GM23338 (cell line): ENCODE results near the gene MASP2. TPM values are rescaled to one million over a fixed set of nuclear protein-coding genes. Genes with fewer than 3 reads are reported as not detected.

Experiments
- ATAC-seq: fragments of 200-7000 bp; cut with Tn5 transposase; 3 replicates; pipeline ENCODE4 v1.9.1; 2020
- DNase-seq: peaks from one replicate; pipeline ENCODE4 v3.0.0-alpha.2; 2015; ENCODE audit warnings: low spot score
- H2AFZ ChIP-seq: fragments of 200-600 bp; sonication (generic); 2 replicates; pipeline ENCODE4 v1.8.0; 2016; ENCODE audit warnings: antibody characterized with exemption, mild to moderate bottlenecking, moderate library complexity
- H3F3A ChIP-seq: fragments of 200-600 bp; sonication (generic); replicated peaks from 2 replicates; pipeline ENCODE4 v1.8.0; 2017; ENCODE audit warnings: antibody characterized with exemption, mixed run types, low read depth
- H3K27ac ChIP-seq: fragments of 200-600 bp; sonication (generic); 2 replicates; pipeline ENCODE4 v1.6.1; 2016; ENCODE audit warnings: low read depth
- H3K27me3 ChIP-seq: fragments of 200-600 bp; sonication (generic); 2 replicates; pipeline ENCODE4 v1.8.0; 2016; ENCODE audit warnings: mild to moderate bottlenecking, mixed run types, moderate library complexity; ENCODE audit not compliant: insufficient read depth
- H3K36me3 ChIP-seq: fragments of 200-600 bp; sonication (generic); 2 replicates; pipeline ENCODE4 v1.8.0; 2016; ENCODE audit warnings: mild to moderate bottlenecking; ENCODE audit not compliant: insufficient read depth
- H3K4me1 ChIP-seq: fragments of 200-600 bp; sonication (generic); 2 replicates; pipeline ENCODE4 v1.8.0; 2016; ENCODE audit warnings: mild to moderate bottlenecking, moderate library complexity; ENCODE audit not compliant: insufficient read depth
- H3K4me2 ChIP-seq: fragments of 200-600 bp; sonication (generic); 2 replicates; pipeline ENCODE4 v1.7.1; 2017; ENCODE audit warnings: mixed run types
- H3K4me3 ChIP-seq: fragments of 200-600 bp; sonication (generic); 2 replicates; pipeline ENCODE4 v1.6.1; 2016; ENCODE audit warnings: mixed run types
- H3K79me2 ChIP-seq: fragments of 200-600 bp; sonication (generic); replicated peaks from 2 replicates; pipeline ENCODE4 v1.8.0; 2017; ENCODE audit warnings: mild to moderate bottlenecking; ENCODE audit not compliant: insufficient read depth
- H3K9me2 ChIP-seq: fragments of 200-600 bp; sonication (generic); 2 replicates; pipeline ENCODE4 v1.8.0; 2017; ENCODE audit not compliant: insufficient read depth
- H4K20me1 ChIP-seq: fragments of 200-600 bp; sonication (generic); replicated peaks from 2 replicates; pipeline ENCODE4 v1.8.0; 2017; ENCODE audit warnings: mild to moderate bottlenecking; ENCODE audit not compliant: insufficient read depth
- H3K27ac Mint-ChIP-seq: 2 replicates; pipeline ENCODE4 v1.8.0; 2020; ENCODE audit warnings: inconsistent platforms, mild to moderate bottlenecking, moderate library complexity, mixed read lengths
- H3K27me3 Mint-ChIP-seq: 3 replicates; pipeline ENCODE4 v1.8.0; 2022; ENCODE audit warnings: low read depth, mild to moderate bottlenecking, moderate library complexity, mixed read lengths, inconsistent platforms; ENCODE audit not compliant: insufficient read depth, poor library complexity
- H3K36me3 Mint-ChIP-seq: 3 replicates; pipeline ENCODE4 v1.8.0; 2021; ENCODE audit warnings: low read depth, mild to moderate bottlenecking, inconsistent platforms, moderate library complexity, mixed read lengths
- H3K4me1 Mint-ChIP-seq: 3 replicates; pipeline ENCODE4 v1.8.0; 2020; ENCODE audit warnings: mild to moderate bottlenecking, inconsistent platforms, mixed read lengths
- H3K4me3 Mint-ChIP-seq: 3 replicates; pipeline ENCODE4 v1.8.0; 2021; ENCODE audit warnings: moderate library complexity, mild to moderate bottlenecking, inconsistent platforms, mixed read lengths
- H3K9me3 Mint-ChIP-seq: 3 replicates; pipeline ENCODE4 v1.8.0; 2020; ENCODE audit warnings: moderate library complexity, mild to moderate bottlenecking, inconsistent platforms, mixed read lengths
- CREB1 ChIP-seq: fragments of 250-450 bp; sonication (Bioruptor Pico); IDR thresholded peaks from 2 replicates; pipeline ENCODE4 v1.5.0; 2020; ENCODE audit warnings: low read depth, mild to moderate bottlenecking, moderate library complexity
- CTCF ChIP-seq, 2 experiments: fragments of 200-600 bp in 1 of 2; sonication (generic) in 1 of 2; conservative IDR thresholded peaks; 2 replicates each; pipeline versions ENCODE4 v1.5.1 to v1.6.1; 2016 to 2017; ENCODE audit warnings: antibody characterized with exemption in 2 of 2, low read depth in 2 of 2, mild to moderate bottlenecking in 2 of 2, moderate library complexity in 1 of 2
- EZH2 ChIP-seq: fragments of 200-600 bp; sonication (generic); IDR thresholded peaks from one replicate; pipeline ENCODE4 v1.8.0; 2017; ENCODE audit warnings: antibody characterized with exemption, mild to moderate bottlenecking, low read depth; ENCODE audit not compliant: unreplicated experiment
- EZH2phosphoT487 ChIP-seq: fragments of 200-600 bp; sonication (generic); IDR thresholded peaks from one replicate; pipeline ENCODE4 v1.8.1; 2018; ENCODE audit warnings: antibody characterized with exemption; ENCODE audit not compliant: unreplicated experiment
- JUNB ChIP-seq: IDR thresholded peaks from one replicate; pipeline ENCODE4 v1.6.1; 2016; ENCODE audit warnings: antibody characterized with exemption; ENCODE audit not compliant: unreplicated experiment
- NANOG ChIP-seq: IDR thresholded peaks from 2 replicates; pipeline ENCODE4 v1.6.1; 2016; ENCODE audit warnings: antibody characterized with exemption, borderline replicate concordance
- POLR2AphosphoS5 ChIP-seq: IDR thresholded peaks from 2 replicates; pipeline ENCODE4 v1.6.1; 2016; ENCODE audit warnings: antibody characterized with exemption, low read depth
- STAT1 ChIP-seq: IDR thresholded peaks from one replicate; pipeline ENCODE4 v1.6.1; 2016; ENCODE audit warnings: antibody characterized with exemption; ENCODE audit not compliant: unreplicated experiment
- ZNF114 ChIP-seq: fragments of 250-450 bp; sonication (Bioruptor Pico); IDR thresholded peaks from 2 replicates; pipeline ENCODE4 v1.5.0; 2020; ENCODE audit warnings: mild to moderate bottlenecking, moderate library complexity
- ZNF331 ChIP-seq: fragments of 250-450 bp; sonication (Bioruptor Pico); IDR thresholded peaks from 2 replicates; pipeline ENCODE4 v1.5.0; 2020; ENCODE audit warnings: low read depth, mild to moderate bottlenecking, moderate library complexity
- polyA plus RNA-seq: library from polyadenylated mRNA; unstranded; fragments of >200 nt; fragmentation: Nextera tagmentation; extraction: Ambion mirVana; gene quantifications from 2 replicates; pipeline ENCODE4 v1.2.1, GENCODE V29; 2016
- total RNA-seq: library from RNA; depleted of rRNA; stranded (reverse); fragments of >200 nt; shearing (Covaris generic); gene quantifications from 2 replicates; pipeline ENCODE4 v1.2.3, GENCODE V29; 2014
- TF ChIP-seq, protein P1 (sequence below): IDR thresholded peaks from one replicate; pipeline ENCODE4 v1.6.1; 2018; ENCODE audit warnings: antibody characterized with exemption; ENCODE audit not compliant: unreplicated experiment
- TF ChIP-seq, protein P2 (sequence below): IDR thresholded peaks from 2 replicates; pipeline ENCODE4 v1.6.1; 2016; ENCODE audit warnings: antibody characterized with exemption
- TF ChIP-seq, protein P3 (sequence below): fragments of 250-450 bp; sonication (Bioruptor Pico); IDR thresholded peaks from 2 replicates; pipeline ENCODE4 v1.5.0; 2020; ENCODE audit warnings: mild to moderate bottlenecking, moderate library complexity

MASP2 gene
- total and polyA plus RNA-seq, 2 experiments from 2014 or later = 0.71 to 1.5 TPM

DNA sequence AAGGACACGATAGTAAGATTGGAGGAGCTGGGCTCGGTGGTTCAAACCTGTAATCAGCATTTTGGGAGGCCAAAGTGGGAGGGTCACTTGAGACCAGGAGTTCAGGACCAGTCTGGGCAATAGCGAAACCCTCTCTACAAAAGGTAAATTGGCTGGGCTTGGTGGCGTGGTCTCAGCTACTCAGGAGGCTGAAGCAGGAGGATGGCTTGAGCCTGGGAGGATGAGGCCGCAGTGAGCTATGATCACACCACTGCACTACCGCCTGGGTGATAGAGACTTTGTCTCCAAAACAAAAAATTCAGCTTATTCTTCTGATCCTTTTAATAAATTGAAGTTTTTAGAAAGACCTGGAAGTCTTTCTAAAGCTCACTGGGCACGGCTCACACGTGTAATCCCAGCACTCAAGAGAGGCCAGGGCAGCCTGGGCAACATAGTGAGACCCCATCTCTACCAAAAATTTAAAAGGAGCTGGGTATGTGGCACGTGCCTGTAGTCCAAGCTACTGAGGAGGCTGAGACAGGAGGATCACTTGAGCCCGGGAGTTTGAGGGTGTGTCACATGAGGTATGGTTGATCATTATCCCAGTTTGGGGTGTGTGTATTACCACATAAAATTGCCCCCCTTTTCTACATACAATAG, 15.3 kb downstream of the MASP2 start:
- H3F3A ChIP-seq = peaks cover 19% of the 10 kb centered on the region
- peak; percentile 10; the same call in 1 of the 3 replicates for ATAC-seq
- H3K4me2 ChIP-seq = no peak overlapping the region
- Mint-ChIP-seq H3K27ac (no peak overlapping the region), H3K36me3 (peaks cover 29% of the 10 kb centered on the region; the same call in 2 of the 3 replicates), H3K4me1 (peaks cover 4% of the 10 kb centered on the region; the same call in 1 of the 3 replicates), H3K9me3 (no peaks in the 10 kb centered on the region), H3K27me3 (peaks cover 21% of the 10 kb centered on the region), H3K4me3 (no peak overlapping the region)
- H3K9me2 ChIP-seq = no peaks in the 10 kb centered on the region
- no peak for DNase-seq
- TF ChIP-seq, protein P1, sequence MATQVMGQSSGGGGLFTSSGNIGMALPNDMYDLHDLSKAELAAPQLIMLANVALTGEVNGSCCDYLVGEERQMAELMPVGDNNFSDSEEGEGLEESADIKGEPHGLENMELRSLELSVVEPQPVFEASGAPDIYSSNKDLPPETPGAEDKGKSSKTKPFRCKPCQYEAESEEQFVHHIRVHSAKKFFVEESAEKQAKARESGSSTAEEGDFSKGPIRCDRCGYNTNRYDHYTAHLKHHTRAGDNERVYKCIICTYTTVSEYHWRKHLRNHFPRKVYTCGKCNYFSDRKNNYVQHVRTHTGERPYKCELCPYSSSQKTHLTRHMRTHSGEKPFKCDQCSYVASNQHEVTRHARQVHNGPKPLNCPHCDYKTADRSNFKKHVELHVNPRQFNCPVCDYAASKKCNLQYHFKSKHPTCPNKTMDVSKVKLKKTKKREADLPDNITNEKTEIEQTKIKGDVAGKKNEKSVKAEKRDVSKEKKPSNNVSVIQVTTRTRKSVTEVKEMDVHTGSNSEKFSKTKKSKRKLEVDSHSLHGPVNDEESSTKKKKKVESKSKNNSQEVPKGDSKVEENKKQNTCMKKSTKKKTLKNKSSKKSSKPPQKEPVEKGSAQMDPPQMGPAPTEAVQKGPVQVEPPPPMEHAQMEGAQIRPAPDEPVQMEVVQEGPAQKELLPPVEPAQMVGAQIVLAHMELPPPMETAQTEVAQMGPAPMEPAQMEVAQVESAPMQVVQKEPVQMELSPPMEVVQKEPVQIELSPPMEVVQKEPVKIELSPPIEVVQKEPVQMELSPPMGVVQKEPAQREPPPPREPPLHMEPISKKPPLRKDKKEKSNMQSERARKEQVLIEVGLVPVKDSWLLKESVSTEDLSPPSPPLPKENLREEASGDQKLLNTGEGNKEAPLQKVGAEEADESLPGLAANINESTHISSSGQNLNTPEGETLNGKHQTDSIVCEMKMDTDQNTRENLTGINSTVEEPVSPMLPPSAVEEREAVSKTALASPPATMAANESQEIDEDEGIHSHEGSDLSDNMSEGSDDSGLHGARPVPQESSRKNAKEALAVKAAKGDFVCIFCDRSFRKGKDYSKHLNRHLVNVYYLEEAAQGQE = no peak
- TF ChIP-seq JUNB (no peak), ZNF114 (no peak), CTCF (conservative IDR thresholded peaks at IDR 0.05; ENCODE audit: low read depth in 2 of 2) (no peak; a peak in 1 of 4 replicates), ZNF331 (no peak), STAT1 (no peak), CREB1 (CRISPR knock-in tag) (no peak), NANOG (no peak), EZH2phosphoT487 (no peak), EZH2 (no peak), POLR2AphosphoS5 (no peak)
- TF ChIP-seq, protein P2, sequence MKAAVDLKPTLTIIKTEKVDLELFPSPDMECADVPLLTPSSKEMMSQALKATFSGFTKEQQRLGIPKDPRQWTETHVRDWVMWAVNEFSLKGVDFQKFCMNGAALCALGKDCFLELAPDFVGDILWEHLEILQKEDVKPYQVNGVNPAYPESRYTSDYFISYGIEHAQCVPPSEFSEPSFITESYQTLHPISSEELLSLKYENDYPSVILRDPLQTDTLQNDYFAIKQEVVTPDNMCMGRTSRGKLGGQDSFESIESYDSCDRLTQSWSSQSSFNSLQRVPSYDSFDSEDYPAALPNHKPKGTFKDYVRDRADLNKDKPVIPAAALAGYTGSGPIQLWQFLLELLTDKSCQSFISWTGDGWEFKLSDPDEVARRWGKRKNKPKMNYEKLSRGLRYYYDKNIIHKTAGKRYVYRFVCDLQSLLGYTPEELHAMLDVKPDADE = no peak
- TF ChIP-seq, protein P3, sequence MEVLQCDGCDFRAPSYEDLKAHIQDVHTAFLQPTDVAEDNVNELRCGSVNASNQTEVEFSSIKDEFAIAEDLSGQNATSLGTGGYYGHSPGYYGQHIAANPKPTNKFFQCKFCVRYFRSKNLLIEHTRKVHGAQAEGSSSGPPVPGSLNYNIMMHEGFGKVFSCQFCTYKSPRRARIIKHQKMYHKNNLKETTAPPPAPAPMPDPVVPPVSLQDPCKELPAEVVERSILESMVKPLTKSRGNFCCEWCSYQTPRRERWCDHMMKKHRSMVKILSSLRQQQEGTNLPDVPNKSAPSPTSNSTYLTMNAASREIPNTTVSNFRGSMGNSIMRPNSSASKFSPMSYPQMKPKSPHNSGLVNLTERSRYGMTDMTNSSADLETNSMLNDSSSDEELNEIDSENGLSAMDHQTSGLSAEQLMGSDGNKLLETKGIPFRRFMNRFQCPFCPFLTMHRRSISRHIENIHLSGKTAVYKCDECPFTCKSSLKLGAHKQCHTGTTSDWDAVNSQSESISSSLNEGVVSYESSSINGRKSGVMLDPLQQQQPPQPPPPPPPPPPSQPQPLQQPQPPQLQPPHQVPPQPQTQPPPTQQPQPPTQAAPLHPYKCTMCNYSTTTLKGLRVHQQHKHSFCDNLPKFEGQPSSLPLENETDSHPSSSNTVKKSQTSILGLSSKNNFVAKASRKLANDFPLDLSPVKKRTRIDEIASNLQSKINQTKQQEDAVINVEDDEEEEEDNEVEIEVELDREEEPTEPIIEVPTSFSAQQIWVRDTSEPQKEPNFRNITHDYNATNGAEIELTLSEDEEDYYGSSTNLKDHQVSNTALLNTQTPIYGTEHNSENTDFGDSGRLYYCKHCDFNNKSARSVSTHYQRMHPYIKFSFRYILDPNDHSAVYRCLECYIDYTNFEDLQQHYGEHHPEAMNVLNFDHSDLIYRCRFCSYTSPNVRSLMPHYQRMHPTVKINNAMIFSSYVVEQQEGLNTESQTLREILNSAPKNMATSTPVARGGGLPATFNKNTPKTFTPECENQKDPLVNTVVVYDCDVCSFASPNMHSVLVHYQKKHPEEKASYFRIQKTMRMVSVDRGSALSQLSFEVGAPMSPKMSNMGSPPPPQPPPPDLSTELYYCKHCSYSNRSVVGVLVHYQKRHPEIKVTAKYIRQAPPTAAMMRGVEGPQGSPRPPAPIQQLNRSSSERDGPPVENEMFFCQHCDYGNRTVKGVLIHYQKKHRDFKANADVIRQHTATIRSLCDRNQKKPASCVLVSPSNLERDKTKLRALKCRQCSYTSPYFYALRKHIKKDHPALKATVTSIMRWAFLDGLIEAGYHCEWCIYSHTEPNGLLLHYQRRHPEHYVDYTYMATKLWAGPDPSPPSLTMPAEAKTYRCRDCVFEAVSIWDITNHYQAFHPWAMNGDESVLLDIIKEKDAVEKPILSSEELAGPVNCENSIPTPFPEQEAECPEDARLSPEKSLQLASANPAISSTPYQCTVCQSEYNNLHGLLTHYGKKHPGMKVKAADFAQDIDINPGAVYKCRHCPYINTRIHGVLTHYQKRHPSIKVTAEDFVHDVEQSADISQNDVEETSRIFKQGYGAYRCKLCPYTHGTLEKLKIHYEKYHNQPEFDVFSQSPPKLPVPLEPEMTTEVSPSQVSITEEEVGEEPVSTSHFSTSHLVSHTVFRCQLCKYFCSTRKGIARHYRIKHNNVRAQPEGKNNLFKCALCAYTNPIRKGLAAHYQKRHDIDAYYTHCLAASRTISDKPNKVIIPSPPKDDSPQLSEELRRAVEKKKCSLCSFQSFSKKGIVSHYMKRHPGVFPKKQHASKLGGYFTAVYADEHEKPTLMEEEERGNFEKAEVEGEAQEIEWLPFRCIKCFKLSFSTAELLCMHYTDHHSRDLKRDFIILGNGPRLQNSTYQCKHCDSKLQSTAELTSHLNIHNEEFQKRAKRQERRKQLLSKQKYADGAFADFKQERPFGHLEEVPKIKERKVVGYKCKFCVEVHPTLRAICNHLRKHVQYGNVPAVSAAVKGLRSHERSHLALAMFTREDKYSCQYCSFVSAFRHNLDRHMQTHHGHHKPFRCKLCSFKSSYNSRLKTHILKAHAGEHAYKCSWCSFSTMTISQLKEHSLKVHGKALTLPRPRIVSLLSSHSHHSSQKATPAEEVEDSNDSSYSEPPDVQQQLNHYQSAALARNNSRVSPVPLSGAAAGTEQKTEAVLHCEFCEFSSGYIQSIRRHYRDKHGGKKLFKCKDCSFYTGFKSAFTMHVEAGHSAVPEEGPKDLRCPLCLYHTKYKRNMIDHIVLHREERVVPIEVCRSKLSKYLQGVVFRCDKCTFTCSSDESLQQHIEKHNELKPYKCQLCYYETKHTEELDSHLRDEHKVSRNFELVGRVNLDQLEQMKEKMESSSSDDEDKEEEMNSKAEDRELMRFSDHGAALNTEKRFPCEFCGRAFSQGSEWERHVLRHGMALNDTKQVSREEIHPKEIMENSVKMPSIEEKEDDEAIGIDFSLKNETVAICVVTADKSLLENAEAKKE = no peak
- H3K27ac ChIP-seq = no peak overlapping the region
- no peaks in the 10 kb centered on the region for H3K79me2 ChIP-seq
- peaks cover 4% of the 10 kb centered on the region; the same call in 1 of the 2 replicates for H3K36me3 ChIP-seq
- no peak overlapping the region for H3K4me3 ChIP-seq
- H2AFZ ChIP-seq = no peak overlapping the region
- no peaks in the 10 kb centered on the region for H3K27me3 ChIP-seq
- H4K20me1 ChIP-seq = peaks cover 5% of the 10 kb centered on the region; the same call in 1 of the 2 replicates
- no peaks in the 10 kb centered on the region for H3K4me1 ChIP-seq
